Sigmoid colon (tissue), 4 donors: ENCODE results near the gene CLIP4.

ENCODE experiments used
- CTCF ChIP-seq, 4 experiments: fragments of 450-650 bp in 3 of 4; fragments of 200-600 bp in 1 of 4; IDR thresholded peaks; one replicate each; pipeline ENCODE4 v1.5.1; 2016 to 2019; ENCODE audit warnings: antibody characterized with exemption in 4 of 4, mild to moderate bottlenecking in 3 of 4, moderate library complexity in 2 of 4
- POLR2A ChIP-seq, 2 donors: fragments of 450-650 bp; IDR thresholded peaks; one replicate each; pipeline ENCODE4 v1.6.1; 2016; ENCODE audit warnings: antibody characterized with exemption in 2 of 2, mild to moderate bottlenecking in 2 of 2, moderate library complexity in 2 of 2
- POLR2AphosphoS5 ChIP-seq, 4 donors: sonication (generic); formaldehyde crosslinking; IDR thresholded peaks; one replicate each; pipeline ENCODE4 v1.6.1; 2017; ENCODE audit warnings: antibody characterized with exemption in 4 of 4

- TF ChIP-seq POLR2AphosphoS5 (IDR thresholded peaks at IDR 0.05) (no peak), POLR2A (IDR thresholded peaks at IDR 0.05) (no peak), CTCF (IDR thresholded peaks at IDR 0.05) (no peak)
These were observed 40.8 kb upstream of the CLIP4 start, which contains the start of gene PCARE for GRCh38 chr2:29074411-29074810.
